Endometrial microvascular endothelial cells (primary cell): ENCODE results near the gene SSR4. TPM values are rescaled to one million over a fixed set of nuclear protein-coding genes. Genes with fewer than 3 reads are reported as not detected.

Source experiments
- in situ Hi-C: cut with HindIII; loops from 2 replicates; pipeline ENCODE4 v1.10.0; 2017; ENCODE audit warnings: low sequenced_read_pairs, low pct_unique_long_range_greater_than_20kb; ENCODE audit errors: inconsistent ontology term
- total RNA-seq: library from RNA; depleted of rRNA; stranded (reverse); fragments of >200 nt; gene quantifications from one replicate; pipeline ENCODE4 v1.2.3, GENCODE V29; 2015; ENCODE audit errors: inconsistent ontology term

The SSR4 gene
- total RNA-seq, 1 donor from 2014 or later = 199 TPM

GRCh38 chrX:153768311-153769157 is 25.9 kb upstream of the SSR4 start:
- in situ Hi-C loops = no loop called here

- in situ Hi-C loops = no loop called here
Measured at GRCh38 chrX:153769158-153769864, 25.2 kb upstream of the SSR4 start.

DNA sequence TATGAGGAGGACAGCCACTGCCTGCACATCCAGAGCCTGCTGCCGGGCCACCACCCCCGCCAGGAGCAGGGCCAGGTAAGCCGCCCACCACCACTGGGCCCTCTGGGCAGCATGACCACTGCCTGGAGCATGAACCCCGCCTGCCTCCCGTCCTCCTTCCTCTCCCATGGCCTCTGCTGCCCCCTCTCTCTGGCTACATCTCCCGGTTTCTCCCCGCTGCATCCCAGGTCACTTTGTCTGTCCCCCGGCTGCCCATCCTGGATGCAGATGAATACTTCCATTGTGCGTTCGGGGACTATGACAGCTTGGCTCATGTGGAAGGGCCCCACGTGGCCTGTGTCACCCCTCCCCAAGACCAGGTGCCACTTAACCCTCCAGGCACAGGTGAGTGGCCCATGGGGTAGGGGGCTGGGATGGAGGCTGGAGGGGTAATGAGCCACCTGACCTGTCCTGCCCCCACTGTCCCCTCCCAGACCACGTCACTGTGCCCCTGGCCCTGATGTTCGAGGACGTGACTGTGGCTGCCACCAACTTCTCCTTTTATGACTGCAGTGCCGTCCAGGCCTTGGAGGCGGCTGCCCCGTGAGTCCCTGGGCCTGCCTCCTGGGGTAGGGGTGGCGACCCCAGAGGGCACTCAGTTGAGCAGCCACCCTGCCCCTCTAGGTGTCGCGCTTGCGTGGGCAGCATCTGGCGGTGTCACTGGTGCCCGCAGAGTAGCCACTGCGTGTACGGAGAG is 24.4 kb upstream of the SSR4 start:
- in situ Hi-C loops = no loop called here

- in situ Hi-C loops = no loop called here
Measured at GRCh38 chrX:153770601-153771414, 23.7 kb upstream of the SSR4 start.

DNA sequence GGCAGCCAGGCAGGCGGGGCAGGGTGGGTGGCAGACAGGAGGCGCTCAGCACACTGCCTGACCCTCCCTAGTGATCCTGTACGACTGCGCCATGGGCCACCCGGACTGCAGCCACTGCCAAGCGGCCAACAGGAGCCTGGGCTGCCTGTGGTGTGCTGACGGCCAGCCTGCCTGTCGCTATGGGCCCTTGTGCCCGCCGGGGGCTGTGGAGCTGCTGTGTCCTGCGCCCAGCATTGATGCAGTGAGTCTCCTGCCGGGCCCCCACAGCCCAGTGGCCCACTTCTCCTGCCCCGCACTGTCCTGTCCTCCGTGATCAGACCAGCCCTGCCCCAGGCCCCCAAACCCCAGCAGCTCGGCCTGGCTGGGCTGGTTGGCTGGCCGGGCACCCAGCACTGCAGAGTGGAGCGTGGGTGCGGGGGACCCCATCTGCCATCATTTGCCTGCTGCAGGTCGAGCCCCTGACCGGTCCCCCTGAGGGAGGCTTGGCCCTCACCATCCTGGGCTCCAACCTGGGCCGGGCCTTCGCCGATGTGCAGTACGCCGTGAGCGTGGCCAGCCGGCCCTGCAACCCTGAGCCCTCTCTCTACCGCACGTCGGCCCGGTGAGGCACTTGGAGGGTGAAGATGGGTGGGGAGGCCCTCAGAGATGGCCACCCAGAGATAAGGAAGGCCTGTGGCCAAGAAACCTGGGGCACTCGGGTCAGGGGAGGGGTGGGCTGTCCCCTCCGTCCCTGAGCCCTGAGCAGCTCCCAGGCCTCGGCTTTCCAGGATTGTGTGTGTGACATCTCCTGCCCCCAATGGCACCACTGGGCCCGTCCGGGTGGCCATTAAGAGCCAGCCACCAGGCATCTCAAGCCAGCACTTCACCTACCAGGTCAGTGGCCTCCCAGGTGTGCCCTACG is 22.8 kb upstream of the SSR4 start:
- in situ Hi-C loops = no loop called here

GRCh38 chrX:153772316-153773217 is 21.9 kb upstream of the SSR4 start:
- in situ Hi-C loops = no loop called here

DNA sequence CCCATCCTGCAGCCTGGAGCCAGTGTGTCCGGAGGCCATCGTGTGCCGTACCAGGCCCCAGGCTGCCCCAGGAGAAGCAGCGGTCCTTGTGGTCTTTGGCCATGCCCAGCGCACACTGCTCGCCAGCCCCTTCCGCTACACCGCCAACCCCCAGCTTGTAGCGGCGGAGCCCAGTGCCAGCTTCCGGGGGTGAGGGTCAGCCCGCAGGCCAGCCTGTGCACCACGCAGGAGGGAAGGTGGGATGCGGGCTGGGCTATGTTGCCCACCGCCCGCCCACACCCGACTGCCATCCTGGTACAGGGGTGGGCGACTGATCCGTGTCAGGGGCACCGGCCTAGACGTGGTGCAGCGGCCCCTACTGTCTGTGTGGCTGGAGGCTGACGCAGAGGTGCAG is 21.3 kb upstream of the SSR4 start:
- in situ Hi-C loops = no loop called here

- in situ Hi-C loops = no loop called here
Measured at GRCh38 chrX:153773741-153774575, 20.5 kb upstream of the SSR4 start.

DNA sequence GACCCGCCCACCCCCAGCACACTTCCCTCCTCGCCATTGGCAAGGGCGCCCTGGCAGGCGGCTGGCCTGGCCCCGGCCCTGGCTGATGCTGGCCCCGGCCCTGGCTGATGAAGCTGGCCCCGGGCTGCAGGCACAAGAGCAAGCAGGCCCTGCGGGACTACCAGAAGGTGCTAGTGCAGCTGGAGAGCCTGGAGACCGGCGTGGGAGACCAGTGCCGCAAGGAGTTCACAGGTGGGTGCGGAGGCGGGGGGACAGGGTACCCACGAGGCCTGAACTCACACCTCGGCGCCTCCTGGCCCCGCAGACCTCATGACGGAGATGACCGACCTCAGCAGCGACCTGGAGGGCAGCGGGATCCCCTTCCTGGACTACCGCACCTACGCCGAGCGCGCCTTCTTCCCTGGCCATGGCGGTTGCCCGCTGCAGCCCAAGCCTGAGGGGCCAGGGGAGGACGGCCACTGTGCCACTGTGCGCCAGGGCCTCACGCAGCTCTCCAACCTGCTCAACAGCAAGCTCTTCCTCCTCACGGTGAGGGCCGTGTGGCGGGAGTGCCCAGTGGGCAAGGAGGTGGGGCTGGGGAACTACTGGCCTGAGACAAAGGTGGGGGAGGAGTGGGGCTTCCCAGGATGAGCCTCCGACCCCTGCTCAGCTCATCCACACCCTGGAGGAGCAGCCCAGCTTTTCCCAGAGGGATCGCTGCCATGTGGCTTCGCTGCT is 19.7 kb upstream of the SSR4 start:
- in situ Hi-C loops = no loop called here

GRCh38 chrX:153775293-153776119 is 19.0 kb upstream of the SSR4 start:
- in situ Hi-C loops = no loop called here

- in situ Hi-C loops = no loop called here
Measured at GRCh38 chrX:153776120-153776599, 18.3 kb upstream of the SSR4 start.

DNA sequence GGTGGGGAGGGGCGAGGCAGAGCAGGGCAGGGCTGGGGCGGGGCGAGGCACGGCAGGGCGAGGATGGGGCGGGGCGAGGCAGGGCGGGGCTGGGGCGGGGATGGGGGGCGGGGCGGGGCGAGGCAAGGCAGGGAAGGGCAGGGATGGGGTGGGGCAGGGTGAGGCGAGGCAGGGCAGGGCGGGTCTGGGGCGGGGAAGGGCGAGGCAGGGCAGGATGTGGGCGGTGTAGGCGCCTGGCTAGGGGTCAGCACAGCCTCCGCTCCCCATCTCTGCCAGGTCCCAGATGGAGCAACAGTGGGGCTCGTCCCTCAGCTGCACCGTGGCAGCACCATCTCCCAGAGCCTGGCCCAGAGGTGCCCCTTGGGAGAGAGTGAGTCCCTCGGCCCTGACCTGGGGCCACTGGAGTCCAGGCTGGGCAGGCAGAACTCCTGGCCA is 17.8 kb upstream of the SSR4 start:
- in situ Hi-C loops = no loop called here

- in situ Hi-C loops = no loop called here
Measured at GRCh38 chrX:153777261-153778090, 17.0 kb upstream of the SSR4 start.

GRCh38 chrX:153778181-153778580 is 16.3 kb upstream of the SSR4 start:
- in situ Hi-C loops = no loop called here
